OCI-LY7 (cell line): ENCODE data around the gene ARL16. TPM values are rescaled to one million over a fixed set of nuclear protein-coding genes. Genes with fewer than 3 reads are reported as not detected.

ENCODE experiments used
- BruUV-seq: library from RNA; stranded (reverse); fragments of 400-500 nt; replicated peaks from 2 replicates; lab custom pipeline; 2021; lab: Mats Ljungman, UMichigan
- CTCF ChIA-PET: fragments of 300-600 bp; sonication (Branson Sonifier 250); formaldehyde crosslinking; loops from one replicate; lab custom pipeline; 2022; ENCODE audit warnings: antibody characterized with exemption; ENCODE audit not compliant: unreplicated experiment; lab: Charles Lee
- POLR2A ChIA-PET: fragments of 300-600 bp; sonication (Branson Sonifier 250); formaldehyde crosslinking; loops from one replicate; lab custom pipeline; 2022; ENCODE audit warnings: antibody characterized with exemption; lab: Charles Lee
- DNase-seq: peaks from one replicate; pipeline ENCODE4 v3.0.0-alpha.2; 2015; ENCODE audit warnings: low spot score
- H2AFZ ChIP-seq: fragments of 200-600 bp; sonication (generic), shearing (Covaris generic); 2 replicates; pipeline ENCODE4 v1.6.1; 2014; ENCODE audit warnings: mild to moderate bottlenecking, antibody characterized with exemption, low read length, moderate library complexity
- H3K27ac ChIP-seq: fragments of 200-600 bp; sonication (generic); 2 replicates; pipeline ENCODE4 v1.5.1; 2014; ENCODE audit warnings: mixed run types, low read depth, mild to moderate bottlenecking, moderate library complexity, low read length, inconsistent platforms; ENCODE audit not compliant: poor library complexity, severe bottlenecking
- H3K36me3 ChIP-seq: fragments of 200-600 bp; sonication (generic); 2 replicates; pipeline ENCODE4 v1.6.1; 2014; ENCODE audit warnings: mild to moderate bottlenecking, antibody characterized with exemption, low read length, moderate library complexity, mixed read lengths; ENCODE audit not compliant: insufficient read depth
- H3K4me1 ChIP-seq: fragments of 200-600 bp; sonication (generic); 2 replicates; pipeline ENCODE4 v1.5.1; 2014; ENCODE audit warnings: mild to moderate bottlenecking, low read length; ENCODE audit not compliant: insufficient read depth, poor library complexity, severe bottlenecking
- H3K4me2 ChIP-seq: fragments of 200-600 bp; sonication (generic); 2 replicates; pipeline ENCODE4 v1.6.1; 2014; ENCODE audit warnings: mild to moderate bottlenecking, low read length
- H3K4me3 ChIP-seq: fragments of 200-600 bp; sonication (generic); 2 replicates; pipeline ENCODE4 v1.5.1; 2014; ENCODE audit warnings: mild to moderate bottlenecking, low read depth, low read length; ENCODE audit not compliant: poor library complexity, severe bottlenecking
- H3K79me2 ChIP-seq: fragments of 200-600 bp; sonication (generic); 2 replicates; pipeline ENCODE4 v1.6.1; 2016; ENCODE audit warnings: low read depth, mild to moderate bottlenecking, low read length, moderate library complexity, mixed read lengths; ENCODE audit not compliant: insufficient read depth
- H3K9me2 ChIP-seq: fragments of 200-600 bp; sonication (generic); 2 replicates; pipeline ENCODE4 v1.6.1; 2016; ENCODE audit warnings: mild to moderate bottlenecking, low read length, mixed read lengths; ENCODE audit not compliant: insufficient read depth
- H3K9me3 ChIP-seq: fragments of 200-600 bp; sonication (generic); 2 replicates; pipeline ENCODE4 v1.6.1; 2014; ENCODE audit warnings: mild to moderate bottlenecking, mixed run types, low read length, mixed read lengths
- H4K20me1 ChIP-seq: fragments of 200-600 bp; sonication (generic); 2 replicates; pipeline ENCODE4 v1.6.1; 2014; ENCODE audit warnings: mild to moderate bottlenecking, antibody characterized with exemption, low read length, moderate library complexity, mixed read lengths; ENCODE audit not compliant: insufficient read depth
- CTCF ChIP-seq: fragments of 200-600 bp; sonication (generic); conservative IDR thresholded peaks from 2 replicates; pipeline ENCODE4 v1.5.1; 2014; ENCODE audit warnings: mild to moderate bottlenecking, antibody characterized with exemption, low read length, moderate library complexity, mixed read lengths
- EZH2phosphoT487 ChIP-seq: fragments of 200-600 bp; sonication (generic); IDR thresholded peaks from 2 replicates; pipeline ENCODE4 v1.6.1; 2018; ENCODE audit warnings: low read depth, borderline replicate concordance, mild to moderate bottlenecking, mixed run types, antibody characterized with exemption, low read length, moderate library complexity, mixed read lengths
- intact Hi-C: fragments of 100-400 bp; cut with micrococcal nuclease; formaldehyde crosslinking; loops from one replicate; pipeline ENCODE4 v1.10.0; 2022; ENCODE audit not compliant: unreplicated experiment
- total RNA-seq, 2 experiments: library from RNA; depleted of rRNA in 1 of 2; stranded (reverse); fragments of >200 nt in 1 of 2; shearing (Covaris generic) in 1 of 2; gene quantifications; 2 replicates each; pipeline ENCODE4 v1.2.3, GENCODE V29; 2014 to 2022

The ARL16 gene
- total RNA-seq, 2 experiments from 2014 or later = 49.8 to 86.1 TPM

GRCh38 chr17:81691196-81691595 lies 7.6 kb upstream of the ARL16 start:
- CTCF ChIA-PET = no interaction called here
- TF ChIP-seq EZH2phosphoT487 (no peak), CTCF (no peak)
- H3K36me3 ChIP-seq = peaks cover 98% of the 10 kb centered on the region

GRCh38 chr17:81690549-81690948 lies 7.0 kb upstream of the ARL16 start:
- TF ChIP-seq CTCF (no peak), EZH2phosphoT487 (no peak)
- Histone ChIP-seq H3K27ac (no peak overlapping the region), H3K36me3 (peaks cover 98% of the 10 kb centered on the region), H3K4me2 (no peak overlapping the region), H3K4me1 (peaks cover 4% of the 10 kb centered on the region), H3K4me3 (no peak overlapping the region), H3K9me2 (no peaks in the 10 kb centered on the region), H3K79me2 (peaks cover 9% of the 10 kb centered on the region), H2AFZ (no peak overlapping the region), H4K20me1 (no peaks in the 10 kb centered on the region; the same call in 1 of the 2 replicates), H3K9me3 (no peaks in the 10 kb centered on the region)
- intact Hi-C loops = no loop called here
- no TSS peak for BruUV-seq
- no peak for DNase-seq
- POLR2A ChIA-PET = no interaction called here
- CTCF ChIA-PET = no interaction called here

More at GRCh38 chr17:81691196-81691595, 7.6 kb upstream of the ARL16 start:
- no peaks in the 10 kb centered on the region for H3K9me3 ChIP-seq
- H3K4me3 ChIP-seq = no peak overlapping the region
- no peak overlapping the region for H2AFZ ChIP-seq
- H3K9me2 ChIP-seq = no peaks in the 10 kb centered on the region
- H3K4me2 ChIP-seq = no peak overlapping the region
- peaks cover 3% of the 10 kb centered on the region; the same call in 1 of the 2 replicates for H3K79me2 ChIP-seq
- POLR2A ChIA-PET = no interaction called here
- no peak for DNase-seq
- H3K4me1 ChIP-seq = no peaks in the 10 kb centered on the region
- intact Hi-C loops = no loop called here
- no peaks in the 10 kb centered on the region; the same call in 1 of the 2 replicates for H4K20me1 ChIP-seq
- BruUV-seq = no TSS peak
- H3K27ac ChIP-seq = no peak overlapping the region

GRCh38 chr17:81690066-81690465 lies 6.5 kb upstream of the ARL16 start:
- H3K4me2 ChIP-seq = no peak overlapping the region
- peaks cover 14% of the 10 kb centered on the region for H3K79me2 ChIP-seq
- no peaks in the 10 kb centered on the region; the same call in 1 of the 2 replicates for H4K20me1 ChIP-seq
- no peaks in the 10 kb centered on the region for H3K9me2 ChIP-seq
- H3K4me1 ChIP-seq = peaks cover 9% of the 10 kb centered on the region
- CTCF ChIA-PET = no interaction called here
- TF ChIP-seq CTCF = no peak
- TF ChIP-seq EZH2phosphoT487 = no peak
- DNase-seq = no peak
- no peaks in the 10 kb centered on the region for H3K9me3 ChIP-seq
- intact Hi-C loops = no loop called here
- peaks cover 97% of the 10 kb centered on the region for H3K36me3 ChIP-seq
- H3K27ac ChIP-seq = no peak overlapping the region
- POLR2A ChIA-PET = no interaction called here
- no TSS peak for BruUV-seq
- H3K4me3 ChIP-seq = no peak overlapping the region
- no peak overlapping the region for H2AFZ ChIP-seq
